K562 (cell line): ENCODE measurements around the gene POR. TPM values are rescaled to one million over a fixed set of nuclear protein-coding genes. Genes with fewer than 3 reads are reported as not detected.

ENCODE experiments used
- ADNP ChIP-seq: fragments of 200-800 bp; sonication (Bioruptor generic); IDR thresholded peaks from 2 replicates; pipeline ENCODE4 v1.6.1; 2016; ENCODE audit warnings: missing genetic modification characterization, missing compliant biosample characterization
- HDGF ChIP-seq: fragments of 450-650 bp; IDR thresholded peaks from 2 replicates; pipeline ENCODE4 v1.6.1; 2016
- HLTF ChIP-seq: fragments of 450-650 bp; IDR thresholded peaks from 2 replicates; pipeline ENCODE4 v1.6.1; 2016
- MIER1 ChIP-seq: fragments of 450-650 bp; IDR thresholded peaks from 2 replicates; pipeline ENCODE4 v1.6.1; 2016; ENCODE audit warnings: antibody characterized with exemption, mild to moderate bottlenecking, low read depth
- MNT ChIP-seq, 2 experiments: fragments of 450-650 bp; conservative IDR thresholded peaks; 2 replicates each; pipeline ENCODE4 v1.6.1; 2017; ENCODE audit warnings: mild to moderate bottlenecking in 2 of 2, moderate library complexity in 2 of 2
- MYC ChIP-seq, 2 experiments: fragments of 250-450 bp in 1 of 2; sonication (Bioruptor Pico) in 1 of 2; IDR thresholded peaks; 2 replicates each; pipeline versions ENCODE4 v1.5.1 to v1.6.1; 2012 to 2021; ENCODE audit warnings: low read depth in 2 of 2, borderline replicate concordance in 1 of 2, improper control_type of control experiment in 1 of 2, low read length in 1 of 2, mild to moderate bottlenecking in 1 of 2, moderate library complexity in 1 of 2
- SMARCC2 ChIP-seq: fragments of 450-650 bp; IDR thresholded peaks from 2 replicates; pipeline ENCODE4 v1.6.1; 2017; ENCODE audit warnings: antibody characterized with exemption, moderate library complexity, mild to moderate bottlenecking, low read depth
- ZFP30 ChIP-seq: fragments of 250-450 bp; sonication (Bioruptor Pico); IDR thresholded peaks from 2 replicates; pipeline ENCODE4 v1.8.0; 2022; ENCODE audit warnings: moderate library complexity, mild to moderate bottlenecking, inconsistent platforms, borderline replicate concordance
- ZHX1 ChIP-seq: fragments of 150-350 bp; conservative IDR thresholded peaks from 2 replicates; pipeline ENCODE4 v1.6.1; 2014; ENCODE audit warnings: low read length
- ZKSCAN1 ChIP-seq: fragments of 150-350 bp; IDR thresholded peaks from 2 replicates; pipeline ENCODE4 v1.6.1; 2016; ENCODE audit warnings: low read depth, low read length
- ZNF518B ChIP-seq: fragments of 250-450 bp; sonication (Bioruptor Pico); IDR thresholded peaks from 2 replicates; pipeline ENCODE4 v1.5.0; 2021; ENCODE audit warnings: mild to moderate bottlenecking, moderate library complexity
- ZNF592 ChIP-seq: fragments of 450-650 bp; IDR thresholded peaks from 2 replicates; pipeline ENCODE4 v1.6.1; 2017; ENCODE audit warnings: antibody characterized with exemption, mild to moderate bottlenecking
- ZSCAN32 ChIP-seq: fragments of 450-650 bp; formaldehyde crosslinking; IDR thresholded peaks from 2 replicates; pipeline ENCODE4 v1.4.0; 2020; ENCODE audit warnings: mild to moderate bottlenecking, moderate library complexity
- polyA plus RNA-seq, 8 experiments: library from polyadenylated mRNA; depleted of rRNA in 4 of 8; stranded (reverse) in 5 of 8; unstranded in 3 of 8; fragments of >200 nt; fragmentation: Nextera tagmentation in 2 of 8; fragmentation: Illumina TruSeq in 1 of 8; extraction: Ambion mirVana in 2 of 8; extraction: Trizol in 1 of 8; gene quantifications; 2 replicates each; pipeline versions ENCODE4 v1.2.1 to v1.2.3, GENCODE V29; 2011 to 2014; ENCODE audit warnings: inconsistent platforms in 1 of 8, missing spikeins in 1 of 8
- total RNA-seq, 7 experiments: library from RNA; depleted of rRNA in 6 of 7; stranded (reverse); fragments of >200 nt in 6 of 7; fragmentation: Illumina TruSeq in 2 of 7; extraction: Trizol in 2 of 7; gene quantifications; 2 replicates each; pipeline versions ENCODE4 v1.2.1 to v1.2.3, GENCODE V29; 2011 to 2021; ENCODE audit warnings: low replicate concordance in 1 of 7

The POR gene
- total and polyA plus RNA-seq, 9 of the 15 experiments (the other 6 are each of a cell fraction or from before 2014, with no cell fraction given) = 4.7 to 142 (median 40.8) TPM

- TF ChIP-seq HLTF (0 out of 2 replicates have a peak, but pooled peaks have one; percentile 48), ADNP (tag) (0 out of 2 replicates have a peak, but pooled peaks have one; percentile 2), MIER1 (0 out of 2 replicates have a peak, but pooled peaks have one; percentile 41), HDGF (0 out of 2 replicates have a peak, but pooled peaks have one; percentile 82), ZSCAN32 (CRISPR knock-in tag) (0 out of 2 replicates have a peak, but pooled peaks have one; percentile 17), ZKSCAN1 (no peak), SMARCC2 (0 out of 2 replicates have a peak, but pooled peaks have one; percentile 26), ZNF518B (CRISPR knock-in tag) (no peak), MYC (IDR thresholded peaks at IDR 0.05; ENCODE audit: low read depth, low read length) (no peak), MYC (CRISPR knock-in tag; IDR thresholded peaks at IDR 0.05; ENCODE audit: borderline replicate concordance, low read depth) (no peak), ZNF592 (no peak), ZFP30 (CRISPR knock-in tag) (no peak), MNT (conservative IDR thresholded peaks at IDR 0.05) (no peak), ZHX1 (no peak)
Measured at GRCh38 chr7:75914169-75914654, 743 bp upstream of the POR start (continued).
